CD8-positive, alpha-beta memory T cell (primary cell): ENCODE measurements around the gene ENOX1. TPM values are rescaled to one million over a fixed set of nuclear protein-coding genes. Genes with fewer than 3 reads are reported as not detected.
A peak's percentile ranks its signal among the peaks of the same experiment; 100 is the strongest.

Experiments
- CTCF ChIA-PET: fragments of 350-600 bp; sonication (Branson Sonifier 250); formaldehyde crosslinking; loops from one replicate; lab custom pipeline; 2021; ENCODE audit warnings: antibody characterized with exemption; lab: Charles Lee
- POLR2A ChIA-PET: fragments of 350-600 bp; sonication (Branson Sonifier 250); formaldehyde crosslinking; loops from one replicate; lab custom pipeline; 2021; ENCODE audit warnings: antibody characterized with exemption; lab: Charles Lee
- DNase-seq, 5 donors: peaks; one replicate each; pipeline versions ENCODE4 v3.0.0 to v3.0.0-alpha.2; 2020 to 2022; ENCODE audit warnings: mixed read lengths in 1 of 5
- H3K27ac ChIP-seq: one replicate; pipeline ENCODE4 v1.7.0; 2013; ENCODE audit warnings: low read depth, mild to moderate bottlenecking, low read length, moderate library complexity
- H3K27me3 ChIP-seq: 2 replicates; pipeline ENCODE4 v1.7.0; 2013; ENCODE audit warnings: low read length, mild to moderate bottlenecking; ENCODE audit not compliant: insufficient read depth, poor library complexity, severe bottlenecking
- H3K36me3 ChIP-seq: 2 replicates; pipeline ENCODE4 v1.7.0; 2013; ENCODE audit warnings: mild to moderate bottlenecking, low read length, moderate library complexity; ENCODE audit not compliant: insufficient read depth
- H3K4me1 ChIP-seq: 2 replicates; pipeline ENCODE4 v1.7.0; 2013; ENCODE audit warnings: mild to moderate bottlenecking, low read length, moderate library complexity; ENCODE audit not compliant: insufficient read depth
- H3K4me3 ChIP-seq: 2 replicates; pipeline ENCODE4 v1.7.0; 2013; ENCODE audit warnings: mild to moderate bottlenecking, low read length
- H3K9me3 ChIP-seq: 2 replicates; pipeline ENCODE4 v1.7.0; 2013; ENCODE audit warnings: mild to moderate bottlenecking, low read length
- H3K27ac Mint-ChIP-seq, 8 donors: one replicate each; pipeline ENCODE4 v1.8.0; 2020 to 2021; ENCODE audit warnings: mixed read lengths in 8 of 8, mild to moderate bottlenecking in 6 of 8, inconsistent platforms in 3 of 8, moderate library complexity in 3 of 8
- H3K27me3 Mint-ChIP-seq, 2 donors: one replicate each; pipeline ENCODE4 v1.8.0; 2020 to 2021; ENCODE audit warnings: mixed read lengths in 2 of 2, mild to moderate bottlenecking in 1 of 2, moderate library complexity in 1 of 2
- H3K36me3 Mint-ChIP-seq, 3 donors: one replicate each; pipeline ENCODE4 v1.8.0; 2020 to 2021; ENCODE audit warnings: mixed read lengths in 3 of 3, inconsistent platforms in 1 of 3, mild to moderate bottlenecking in 1 of 3
- H3K4me1 Mint-ChIP-seq, 3 donors: one replicate each; pipeline ENCODE4 v1.8.0; 2020 to 2021; ENCODE audit warnings: mixed read lengths in 3 of 3, inconsistent platforms in 1 of 3, mild to moderate bottlenecking in 1 of 3
- H3K4me3 Mint-ChIP-seq, 7 donors: one replicate each; pipeline ENCODE4 v1.8.0; 2020 to 2021; ENCODE audit warnings: mixed read lengths in 7 of 7, mild to moderate bottlenecking in 6 of 7, moderate library complexity in 4 of 7, inconsistent platforms in 2 of 7
- H3K9me3 Mint-ChIP-seq, 5 donors: one replicate each; pipeline ENCODE4 v1.8.0; 2020 to 2022; ENCODE audit warnings: mixed read lengths in 5 of 5, mild to moderate bottlenecking in 3 of 5, moderate library complexity in 2 of 5, inconsistent platforms in 1 of 5
- polyA plus RNA-seq: library from polyadenylated mRNA; unstranded; fragments of 300-500 nt; fragmentation: Illumina TruSeq; gene quantifications from one replicate; pipeline ENCODE4 v1.2.3, GENCODE V29; 2021
- total RNA-seq, 2 experiments: library from RNA; stranded (reverse); gene quantifications; one replicate each; pipeline ENCODE4 v1.2.3, GENCODE V29; 2021

The ENOX1 gene
- total and polyA plus RNA-seq, 3 experiments from 2014 or later = 0.18 to 0.29 TPM; not detected in 1

- Mint-ChIP-seq H3K27me3 (peaks cover 5 to 13% of the 10 kb centered on the region in 2 donors), H3K36me3 (no peaks in the 10 kb centered on the region)
- CTCF ChIA-PET = no interaction called here
These were observed 110.5 kb downstream of the ENOX1 start for GRCh38 chr13:43676320-43676719.

GRCh38 chr13:43675577-43675976 lies 111.2 kb downstream of the ENOX1 start:
- Histone ChIP-seq H3K36me3 (no peaks in the 10 kb centered on the region), H3K9me3 (no peaks in the 10 kb centered on the region), H3K27me3 (no peaks in the 10 kb centered on the region), H3K4me3 (no peak overlapping the region), H3K4me1 (no peaks in the 10 kb centered on the region), H3K27ac (no peak overlapping the region)
- Mint-ChIP-seq H3K27ac (no peak overlapping the region), H3K9me3 (no peaks in the 10 kb centered on the region), H3K27me3 (peaks cover 7 to 18% of the 10 kb centered on the region in 2 donors), H3K4me3 (no peak overlapping the region), H3K36me3 (no peaks in the 10 kb centered on the region), H3K4me1 (no peaks in the 10 kb centered on the region)
- POLR2A ChIA-PET = no interaction called here
- DNase-seq = no peak
- CTCF ChIA-PET = no interaction called here

More at GRCh38 chr13:43676320-43676719, 110.5 kb downstream of the ENOX1 start:
- no peak overlapping the region for H3K27ac Mint-ChIP-seq
- DNase-seq = no peak
- H3K4me1 Mint-ChIP-seq = no peaks in the 10 kb centered on the region
- H3K27ac ChIP-seq = no peak overlapping the region
- H3K27me3 ChIP-seq = no peaks in the 10 kb centered on the region
- H3K4me1 ChIP-seq = no peaks in the 10 kb centered on the region
- H3K9me3 Mint-ChIP-seq = no peaks in the 10 kb centered on the region
- no peaks in the 10 kb centered on the region for H3K36me3 ChIP-seq
- H3K4me3 ChIP-seq = no peak overlapping the region
- POLR2A ChIA-PET = no interaction called here
- H3K4me3 Mint-ChIP-seq = no peak overlapping the region
- H3K9me3 ChIP-seq = no peaks in the 10 kb centered on the region

GRCh38 chr13:43669964-43670363 lies 116.8 kb downstream of the ENOX1 start:
- Histone ChIP-seq H3K4me1 (no peaks in the 10 kb centered on the region), H3K27ac (no peak overlapping the region), H3K9me3 (no peaks in the 10 kb centered on the region), H3K4me3 (no peak overlapping the region), H3K27me3 (peaks cover 4% of the 10 kb centered on the region), H3K36me3 (no peaks in the 10 kb centered on the region)
- no peak for DNase-seq
- peaks cover 1 to 4% (median 4%) of the 10 kb centered on the region in 3 donors for H3K4me1 Mint-ChIP-seq
- no peak overlapping the region for H3K4me3 Mint-ChIP-seq
- H3K9me3 Mint-ChIP-seq = no peaks in the 10 kb centered on the region
- peaks cover 6 to 11% of the 10 kb centered on the region in 2 donors for H3K27me3 Mint-ChIP-seq
- H3K36me3 Mint-ChIP-seq = no peaks in the 10 kb centered on the region
- POLR2A ChIA-PET = no interaction called here
- H3K27ac Mint-ChIP-seq = no peak overlapping the region
- CTCF ChIA-PET = interaction anchor here (1.3 kb wide), 1 partner anchor 9 kb away, joined by 3 read pairs; no protein-coding TSS in a partner anchor

- ChIA-PET POLR2A (no interaction called here), CTCF (interaction anchor here (1.3 kb wide), 1 partner anchor 10 kb away, joined by 3 read pairs; no protein-coding TSS in a partner anchor)
These were observed 117.7 kb downstream of the ENOX1 start for GRCh38 chr13:43669101-43669500.

GRCh38 chr13:43666403-43666802 lies 120.4 kb downstream of the ENOX1 start:
- no peak for DNase-seq
- Mint-ChIP-seq H3K36me3 (no peaks in the 10 kb centered on the region), H3K27me3 (peaks cover 3 to 11% of the 10 kb centered on the region in 2 donors), H3K4me3 (no peak overlapping the region), H3K27ac (peak overlapping the region in 1 of 8 donors; percentile 23), H3K9me3 (no peaks in the 10 kb centered on the region), H3K4me1 (peaks cover 6 to 12% (median 11%) of the 10 kb centered on the region in 3 donors)
- ChIA-PET POLR2A (no interaction called here), CTCF (no interaction called here)
- Histone ChIP-seq H3K36me3 (no peaks in the 10 kb centered on the region), H3K27me3 (peaks cover 4% of the 10 kb centered on the region), H3K27ac (no peak overlapping the region), H3K4me1 (no peaks in the 10 kb centered on the region), H3K4me3 (no peak overlapping the region), H3K9me3 (no peaks in the 10 kb centered on the region)

More at GRCh38 chr13:43669101-43669500, 117.7 kb downstream of the ENOX1 start:
- H3K9me3 Mint-ChIP-seq = no peaks in the 10 kb centered on the region
- H3K36me3 Mint-ChIP-seq = no peaks in the 10 kb centered on the region
- no peak for DNase-seq
- no peak overlapping the region for H3K4me3 Mint-ChIP-seq
- Histone ChIP-seq H3K36me3 (no peaks in the 10 kb centered on the region), H3K4me1 (no peaks in the 10 kb centered on the region), H3K9me3 (no peaks in the 10 kb centered on the region), H3K4me3 (no peak overlapping the region), H3K27ac (no peak overlapping the region), H3K27me3 (peaks cover 4% of the 10 kb centered on the region)
- H3K27me3 Mint-ChIP-seq = peaks cover 6 to 11% of the 10 kb centered on the region in 2 donors
- H3K4me1 Mint-ChIP-seq = peaks cover 6 to 12% (median 11%) of the 10 kb centered on the region in 3 donors
- H3K27ac Mint-ChIP-seq = no peak overlapping the region

- peaks cover 4% of the 10 kb centered on the region for H3K27me3 ChIP-seq
- no peak overlapping the region for H3K4me3 ChIP-seq
- Mint-ChIP-seq H3K4me1 (peaks cover 6 to 12% (median 11%) of the 10 kb centered on the region in 3 donors), H3K27ac (no peak overlapping the region), H3K27me3 (peaks cover 0 to 7% of the 10 kb centered on the region in 2 donors), H3K9me3 (no peaks in the 10 kb centered on the region), H3K4me3 (no peak overlapping the region), H3K36me3 (no peaks in the 10 kb centered on the region)
- no peak overlapping the region for H3K27ac ChIP-seq
- H3K4me1 ChIP-seq = no peaks in the 10 kb centered on the region
- ChIA-PET POLR2A (no interaction called here), CTCF (no interaction called here)
- no peaks in the 10 kb centered on the region for H3K9me3 ChIP-seq
- no peaks in the 10 kb centered on the region for H3K36me3 ChIP-seq
- no peak for DNase-seq
These were observed 121.4 kb downstream of the ENOX1 start for GRCh38 chr13:43665388-43665787.

GRCh38 chr13:43664700-43665191 lies 122.0 kb downstream of the ENOX1 start:
- CTCF ChIA-PET = no interaction called here
- H3K9me3 ChIP-seq = no peaks in the 10 kb centered on the region
- Mint-ChIP-seq H3K9me3 (no peaks in the 10 kb centered on the region), H3K27ac (peak overlapping the region in 3 of 8 donors; percentile 18 to 75 (median 41)), H3K4me1 (peaks cover 6 to 12% (median 11%) of the 10 kb centered on the region in 3 donors), H3K36me3 (no peaks in the 10 kb centered on the region), H3K4me3 (peak overlapping the region in 6 of 7 donors; percentile 12 to 78 (median 52)), H3K27me3 (peaks cover 0 to under 1% of the 10 kb centered on the region in 2 donors)
- H3K4me3 ChIP-seq = no peak overlapping the region
- DNase-seq = no peak
- no peaks in the 10 kb centered on the region for H3K36me3 ChIP-seq
- POLR2A ChIA-PET = no interaction called here
- peaks cover 4% of the 10 kb centered on the region for H3K27me3 ChIP-seq
- no peaks in the 10 kb centered on the region for H3K4me1 ChIP-seq
- no peak overlapping the region for H3K27ac ChIP-seq

GRCh38 chr13:43663474-43664090 lies 123.2 kb downstream of the ENOX1 start:
- Mint-ChIP-seq H3K4me3 (no peak overlapping the region), H3K36me3 (no peaks in the 10 kb centered on the region), H3K27me3 (peaks cover 0 to 2% of the 10 kb centered on the region in 2 donors), H3K4me1 (peaks cover 6 to 12% (median 11%) of the 10 kb centered on the region in 3 donors), H3K9me3 (no peaks in the 10 kb centered on the region), H3K27ac (no peak overlapping the region)
- Histone ChIP-seq H3K27me3 (no peaks in the 10 kb centered on the region), H3K36me3 (no peaks in the 10 kb centered on the region), H3K27ac (no peak overlapping the region), H3K4me1 (no peaks in the 10 kb centered on the region), H3K4me3 (no peak overlapping the region), H3K9me3 (no peaks in the 10 kb centered on the region)
- CTCF ChIA-PET = no interaction called here
- no peak for DNase-seq
- POLR2A ChIA-PET = no interaction called here
